ENCODE results near the gene SUGCT.

The SUGCT gene

GRCh38 chr7:40753455-40753854 is 618.6 kb downstream of the SUGCT start:
- no peak for DNase-seq

GRCh38 chr7:40755438-40755837 is 620.6 kb downstream of the SUGCT start:
- DNase-seq, result no peak

GRCh38 chr7:40757109-40757508 is 622.3 kb downstream of the SUGCT start:
- no peak for DNase-seq

- no peak for DNase-seq
These were observed 623.8 kb downstream of the SUGCT start for GRCh38 chr7:40758590-40758989.

- no peak for DNase-seq
These were observed 625.6 kb downstream of the SUGCT start for GRCh38 chr7:40760293-40760964.

- DNase-seq, result no peak
These were observed 626.2 kb downstream of the SUGCT start for GRCh38 chr7:40760987-40761386.

- no peak for DNase-seq
These were observed 627.2 kb downstream of the SUGCT start for GRCh38 chr7:40761762-40762560.

GRCh38 chr7:40763319-40764287 is 628.8 kb downstream of the SUGCT start:
- DNase-seq, result no peak

- no peak for DNase-seq
These were observed 630.8 kb downstream of the SUGCT start for GRCh38 chr7:40765639-40766038.

GRCh38 chr7:40772096-40772495 is 637.3 kb downstream of the SUGCT start:
- DNase-seq, result no peak

- DNase-seq, result no peak
These were observed 638.9 kb downstream of the SUGCT start for GRCh38 chr7:40773656-40774055.

GRCh38 chr7:40775877-40776276 is 641.1 kb downstream of the SUGCT start:
- no peak for DNase-seq

- DNase-seq, result no peak
These were observed 643.0 kb downstream of the SUGCT start for GRCh38 chr7:40777730-40778312.

GRCh38 chr7:40780460-40780859 is 645.7 kb downstream of the SUGCT start:
- no peak for DNase-seq

GRCh38 chr7:40782836-40783235 is 648.0 kb downstream of the SUGCT start:
- DNase-seq, result no peak

GRCh38 chr7:40784176-40784575 is 649.4 kb downstream of the SUGCT start:
- no peak for DNase-seq

GRCh38 chr7:40786909-40787308 is 652.1 kb downstream of the SUGCT start:
- no peak for DNase-seq

GRCh38 chr7:40793132-40793531 is 658.3 kb downstream of the SUGCT start:
- no peak for DNase-seq

- DNase-seq, result no peak
These were observed 660.8 kb downstream of the SUGCT start for GRCh38 chr7:40795607-40796006.

GRCh38 chr7:40796723-40797122 is 661.9 kb downstream of the SUGCT start:
- DNase-seq, result no peak

- no peak for DNase-seq
These were observed 663.8 kb downstream of the SUGCT start for GRCh38 chr7:40798613-40799012.

- DNase-seq, result no peak
These were observed 664.9 kb downstream of the SUGCT start for GRCh38 chr7:40799493-40800403.
